GM12864 (cell line): ENCODE results near the gene TRABD.

Experiments used
- DNase-seq: peaks from one replicate; pipeline ENCODE4 v3.0.0-alpha.2; 2011; ENCODE audit warnings: low read depth
- H3K4me3 ChIP-seq: 2 replicates; pipeline ENCODE4 v1.5.1; 2011; ENCODE audit warnings: mild to moderate bottlenecking, low read depth, low read length, control low read depth
- CTCF ChIP-seq: IDR thresholded peaks from 2 replicates; pipeline ENCODE4 v1.5.1; 2011; ENCODE audit warnings: low read depth, mild to moderate bottlenecking, moderate library complexity, low read length, control low read depth, inconsistent platforms; ENCODE audit errors: missing control alignments

Gene TRABD

GRCh38 chr22:50216684-50217520 lies 31.2 kb downstream of the TRABD start:
- no peak for DNase-seq
- no peak overlapping the region for H3K4me3 ChIP-seq
- no peak for TF ChIP-seq CTCF

GRCh38 chr22:50217543-50218152 lies 31.9 kb downstream of the TRABD start:
- no peak for DNase-seq
- no peak for TF ChIP-seq CTCF
- H3K4me3 ChIP-seq, result no peak overlapping the region

- no peak for TF ChIP-seq CTCF
- H3K4me3 ChIP-seq, result no peak overlapping the region
- DNase-seq, result no peak
Observed at GRCh38 chr22:50218153-50218995, 32.7 kb downstream of the TRABD start.

- no peak for TF ChIP-seq CTCF
- DNase-seq, result no peak
- H3K4me3 ChIP-seq, result no peak overlapping the region
Observed at GRCh38 chr22:50218996-50219727, 33.4 kb downstream of the TRABD start.

- H3K4me3 ChIP-seq, result no peak overlapping the region
- TF ChIP-seq CTCF, result no peak
- DNase-seq, result no peak
Observed at GRCh38 chr22:50219800-50220602, 34.3 kb downstream of the TRABD start.
